Activated T-cell treated with anti-CD3 and anti-CD28 coated beads, Interleukin-2, amount 50 U/mL, for 48 hours (primary cell): ENCODE results near the gene KLK12.

Source experiments
- DNase-seq, 2 experiments: peaks; one replicate each; pipeline ENCODE4 v3.0.0-alpha.2; 2020

KLK12 gene

GRCh38 chr19:51034704-51035103 is at the start of gene KLK12:
TSS of gene KLK12 (minus strand) at chr19:51035002. CDS start at chr19:51034621, 381 bp downstream.
- DNase-seq: no peak

GRCh38 chr19:51084505-51084904 is 49.7 kb upstream of the KLK12 start:
- DNase-seq: no peak

DNA sequence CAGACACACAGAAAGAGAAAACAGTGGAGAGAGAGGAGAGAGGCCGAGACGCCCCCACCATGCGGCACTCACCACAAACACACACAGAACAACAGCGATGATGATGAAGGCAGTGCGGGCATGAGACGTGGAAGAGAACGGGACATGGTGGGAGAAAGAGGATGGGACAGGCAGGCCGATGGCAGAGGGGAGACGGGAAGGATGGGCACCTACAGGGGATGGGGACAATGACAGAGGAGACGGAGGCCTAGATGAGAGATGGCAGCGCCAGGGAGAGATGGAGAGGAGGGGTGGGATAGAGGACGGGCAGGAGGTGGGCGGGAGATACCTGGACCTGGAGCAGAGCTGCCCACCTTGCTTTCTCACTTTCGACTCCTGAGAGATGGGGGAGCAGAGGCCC is 49.0 kb upstream of the KLK12 start:
- no peak for DNase-seq

DNA sequence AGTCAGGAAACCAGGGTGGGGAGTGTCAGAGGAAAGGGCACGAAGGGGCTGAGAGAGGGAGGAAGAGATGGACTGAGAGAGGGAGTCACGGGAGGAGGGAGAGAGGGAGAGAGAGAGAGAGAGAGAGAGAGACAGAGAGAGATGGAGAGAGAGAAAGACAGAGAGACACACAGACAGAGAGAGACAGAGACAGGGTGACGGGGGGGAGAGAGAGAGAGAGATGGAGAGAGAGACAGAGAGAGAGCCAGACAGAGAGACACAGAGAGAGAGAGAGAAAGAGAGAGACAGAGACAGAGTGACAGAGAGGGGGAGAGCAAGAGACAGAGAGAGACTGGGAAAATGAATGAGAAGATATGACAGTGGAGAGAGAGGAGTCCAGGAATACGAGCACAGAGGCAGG is 48.4 kb upstream of the KLK12 start:
- no peak for DNase-seq

- no peak for DNase-seq
Observed at GRCh38 chr19:51082611-51083010, 47.8 kb upstream of the KLK12 start, which contains the start of gene KLK14. TSS of gene KLK14 (minus strand) at chr19:51082887. CDS start at chr19:51082614, 273 bp downstream.

GRCh38 chr19:51081476-51081875 is 46.7 kb upstream of the KLK12 start:
- DNase-seq: no peak

- DNase-seq: no peak
Observed at GRCh38 chr19:51079481-51080110, 44.8 kb upstream of the KLK12 start.

DNA sequence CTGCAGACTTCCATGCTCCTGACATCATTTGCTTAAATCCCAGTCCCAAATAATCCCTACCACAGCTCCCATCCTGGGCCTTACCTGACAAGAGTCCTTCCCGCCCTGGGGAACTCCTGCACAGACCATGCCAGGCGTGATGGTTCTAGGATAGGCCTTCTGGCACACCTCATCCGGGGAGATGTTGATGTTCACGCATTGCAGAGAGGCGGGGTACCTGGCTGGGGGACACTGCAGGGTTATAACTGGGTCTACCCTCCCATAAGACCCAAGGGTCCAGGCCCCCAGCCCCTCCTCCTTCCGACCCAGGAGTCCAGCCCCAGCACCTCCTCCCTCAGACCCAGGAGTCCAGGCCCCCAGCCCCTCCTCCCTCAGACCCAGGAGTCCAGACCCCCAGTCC is 43.9 kb upstream of the KLK12 start:
- no peak for DNase-seq

- DNase-seq: no peak
Observed at GRCh38 chr19:51078104-51078503, 43.3 kb upstream of the KLK12 start.

- DNase-seq: no peak
Observed at GRCh38 chr19:51076631-51077213, 41.9 kb upstream of the KLK12 start.

- DNase-seq: no peak
Observed at GRCh38 chr19:51075998-51076397, 41.2 kb upstream of the KLK12 start.

DNA sequence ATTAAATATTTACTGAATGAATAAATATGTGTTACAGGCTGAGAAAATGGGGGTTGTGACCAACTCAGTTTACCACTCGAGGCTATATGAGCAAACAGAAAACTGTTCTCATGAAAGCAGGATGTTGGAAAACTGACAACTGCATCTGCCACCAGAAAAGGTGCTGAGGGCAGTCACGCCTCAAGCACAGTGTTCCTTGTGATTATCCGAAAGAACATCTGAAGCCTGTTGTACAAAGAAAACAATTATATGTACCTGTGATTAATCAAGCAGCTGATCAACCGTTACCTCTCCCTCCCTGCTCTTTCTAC is 36.2 kb upstream of the KLK12 start:
- DNase-seq: no peak

DNA sequence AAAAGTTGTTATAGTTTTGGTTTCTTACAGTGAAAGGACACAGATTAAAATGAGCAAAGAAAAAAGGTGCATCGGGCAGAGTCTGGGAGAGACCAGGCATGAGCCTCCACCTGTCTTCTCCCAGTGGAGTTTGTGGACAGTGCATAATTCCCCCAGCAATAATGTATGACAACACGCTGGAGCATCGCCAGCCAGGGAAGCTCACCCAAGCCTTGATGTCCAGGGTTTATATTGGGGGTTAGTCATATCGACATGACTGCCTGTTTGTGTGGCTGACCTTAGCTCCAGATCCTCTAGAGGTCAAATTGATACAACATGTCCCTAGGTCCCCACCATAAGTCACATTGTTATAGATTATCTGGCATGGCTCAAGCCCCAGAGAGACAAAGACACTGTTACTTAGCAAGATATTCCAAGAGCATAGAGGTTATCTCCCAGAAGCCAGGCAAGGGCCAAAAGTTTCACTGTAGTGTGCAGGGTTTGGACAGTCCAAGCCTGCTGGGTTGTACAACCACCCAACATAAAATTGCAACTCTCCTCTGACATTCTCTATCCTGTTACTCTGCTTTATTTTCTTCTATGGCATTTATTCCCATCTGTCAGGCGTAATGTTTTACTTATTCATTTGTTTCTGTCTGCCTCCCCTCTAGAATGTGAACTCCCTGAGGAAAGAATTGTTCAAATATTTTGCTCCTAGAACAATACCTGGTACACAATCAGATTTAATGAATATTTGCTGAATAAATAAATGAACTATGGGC is 35.7 kb upstream of the KLK12 start:
- DNase-seq: no peak

- DNase-seq: no peak
Observed at GRCh38 chr19:51066393-51067186, 31.8 kb upstream of the KLK12 start.

DNA sequence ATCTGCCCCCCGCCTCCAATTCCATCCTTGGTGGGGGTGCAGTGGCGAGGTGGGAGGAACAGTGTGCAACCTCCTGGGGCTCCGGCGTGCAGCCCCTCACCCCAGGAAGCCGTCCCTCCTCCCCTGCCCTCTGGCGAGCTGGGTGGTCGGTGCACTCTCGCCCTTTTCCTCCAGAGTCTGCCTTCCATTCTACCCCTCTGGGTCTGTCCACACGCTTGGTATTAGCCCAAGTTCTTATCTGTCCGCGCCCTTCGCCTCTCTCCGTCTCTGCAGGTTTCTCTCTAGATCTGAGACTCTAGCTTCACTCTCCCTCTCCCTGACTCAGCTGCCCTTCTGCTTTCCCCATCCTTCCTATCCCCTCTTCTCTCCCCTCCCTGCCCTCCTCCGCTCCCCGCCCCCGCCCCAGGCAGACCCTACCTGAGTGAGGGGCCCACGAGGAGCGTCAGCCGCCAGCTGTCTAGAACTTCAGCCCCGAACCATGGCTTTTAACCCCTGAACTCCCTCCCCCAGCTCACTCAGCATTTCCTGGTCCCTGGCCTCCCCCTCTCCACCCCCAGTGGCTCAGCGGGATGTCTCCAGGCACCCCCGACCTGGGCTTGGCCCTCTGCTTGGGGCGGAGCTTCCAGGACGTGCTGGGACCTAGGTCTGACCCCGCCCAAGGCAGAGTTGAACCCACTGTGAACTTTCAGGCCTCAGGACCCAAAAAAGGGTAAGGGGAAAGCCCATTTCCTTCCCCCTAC is 30.6 kb upstream of the KLK12 start:
- no peak for DNase-seq

- no peak for DNase-seq
Observed at GRCh38 chr19:51064534-51065220, 29.9 kb upstream of the KLK12 start, which contains the start of gene KLK13. TSS of gene KLK13 (minus strand) at chr19:51065092. CDS start at chr19:51065067, 25 bp downstream.

DNA sequence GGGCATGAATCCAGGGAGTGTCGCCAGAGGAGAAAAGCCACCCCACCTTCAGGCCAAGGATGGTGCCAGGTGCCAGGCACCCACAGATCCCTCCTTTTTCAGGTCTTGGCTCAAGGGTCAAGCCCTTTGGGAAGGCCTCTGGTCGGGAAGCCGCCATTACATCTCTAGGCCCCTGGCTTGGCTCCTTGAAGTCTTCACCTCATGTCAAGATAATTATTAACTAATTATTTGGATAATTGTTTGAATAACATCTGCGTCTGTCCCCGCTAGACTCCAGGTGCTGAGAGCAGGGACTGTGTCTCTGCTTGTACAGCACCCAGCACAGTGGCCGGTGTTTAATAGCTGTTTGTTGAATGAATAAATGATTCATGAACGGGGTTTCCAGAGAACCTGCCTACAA is 28.9 kb upstream of the KLK12 start:
- no peak for DNase-seq

DNA sequence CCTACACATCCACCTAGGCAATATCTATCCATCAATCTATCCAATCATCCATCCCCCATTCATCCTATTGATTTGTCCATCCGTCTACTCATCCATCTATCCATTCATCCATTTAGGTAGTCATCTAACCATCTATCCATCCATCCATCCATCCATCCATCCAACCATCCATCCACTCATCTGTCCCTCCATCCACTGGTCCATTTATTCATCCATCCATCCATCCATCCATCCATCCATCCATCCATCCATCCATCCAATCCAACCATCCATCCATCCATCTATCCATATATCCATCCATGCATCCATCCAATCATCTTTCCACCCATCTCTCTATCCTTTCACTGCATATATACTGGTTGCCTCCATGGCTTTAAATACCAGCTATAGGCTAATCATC is 26.2 kb upstream of the KLK12 start:
- DNase-seq: no peak

- DNase-seq: no peak
Observed at GRCh38 chr19:51060336-51060735, 25.5 kb upstream of the KLK12 start.

DNA sequence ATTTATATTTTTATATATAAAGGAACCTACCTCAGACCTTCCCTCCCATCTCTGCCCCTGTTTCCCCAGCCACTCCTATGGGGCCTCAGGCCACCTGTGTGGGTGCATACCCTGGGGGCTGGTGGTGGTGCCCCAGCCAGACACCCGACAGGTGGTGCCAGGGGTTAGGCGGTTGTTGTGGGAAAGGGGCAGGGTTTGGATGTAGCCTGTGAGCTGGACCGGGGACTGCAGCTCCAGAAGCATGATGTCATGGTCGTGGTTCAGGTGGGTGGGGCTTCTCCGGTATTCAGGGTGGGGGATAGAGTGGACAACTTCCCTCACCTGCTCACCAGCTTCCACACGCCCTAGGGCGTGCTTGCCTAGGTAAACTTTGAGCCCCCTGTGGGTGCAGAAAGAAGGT is 24.9 kb upstream of the KLK12 start:
- DNase-seq: no peak

GRCh38 chr19:51055866-51056265 is 21.1 kb upstream of the KLK12 start:
- no peak for DNase-seq

DNA sequence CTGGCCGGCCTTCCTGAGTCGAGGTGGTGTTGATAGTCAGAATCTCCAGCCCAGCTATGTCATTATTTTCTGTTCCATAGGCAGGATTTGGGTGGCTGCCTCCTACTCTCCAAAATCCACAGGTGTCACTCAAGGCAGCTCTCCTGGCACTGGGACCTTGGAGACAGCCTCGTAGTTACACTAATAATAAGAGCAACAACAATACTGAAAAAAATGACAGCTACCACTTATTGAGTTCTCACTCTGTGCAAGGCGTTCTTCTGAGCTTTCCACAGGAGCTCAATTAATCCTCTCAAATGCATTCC is 12.2 kb upstream of the KLK12 start:
- no peak for DNase-seq
